Activated gamma-delta T cell treated with Interleukin-2 at 50 U/mL for 16 hours (primary cell): ENCODE results near the gene ZNF384.

ENCODE experiments used
- DNase-seq: peaks from one replicate; pipeline ENCODE4 v3.0.0-alpha.2; 2020

ZNF384 gene

DNA sequence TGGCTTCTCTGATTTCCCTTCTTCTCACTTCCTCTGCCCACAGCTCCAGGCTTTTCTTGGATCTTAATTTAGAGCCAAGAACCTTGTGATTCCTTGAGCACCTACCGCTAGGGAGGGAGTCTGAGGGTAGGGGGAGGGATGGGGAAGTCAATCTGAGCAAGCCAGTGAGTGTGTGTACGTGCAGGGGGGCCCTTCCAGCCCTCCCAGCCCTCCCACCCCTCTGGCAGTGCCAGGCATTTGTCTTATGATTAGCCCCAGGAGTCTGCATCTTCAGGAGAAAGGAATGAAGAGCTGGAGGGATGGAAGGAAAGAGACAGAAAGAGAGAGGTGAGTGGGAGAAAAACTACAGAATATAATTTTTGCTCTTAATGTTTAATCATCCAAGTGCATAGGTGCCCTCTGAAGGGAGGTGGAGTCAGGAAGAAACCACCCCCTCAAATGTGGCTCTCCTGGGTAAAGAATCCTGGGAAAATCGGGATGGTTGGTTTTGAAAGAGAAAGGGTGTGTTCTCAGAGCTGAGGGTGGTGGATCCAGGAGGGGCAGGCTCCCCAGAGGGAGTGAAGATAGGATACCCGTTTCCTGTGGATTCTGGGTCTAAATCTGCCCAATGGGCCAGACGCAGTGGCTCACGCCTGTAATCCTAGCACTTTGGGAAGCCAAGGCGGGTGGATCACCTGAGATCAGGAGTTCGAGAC is 9.3 kb upstream of the ZNF384 start:
- DNase-seq, result no peak

DNA sequence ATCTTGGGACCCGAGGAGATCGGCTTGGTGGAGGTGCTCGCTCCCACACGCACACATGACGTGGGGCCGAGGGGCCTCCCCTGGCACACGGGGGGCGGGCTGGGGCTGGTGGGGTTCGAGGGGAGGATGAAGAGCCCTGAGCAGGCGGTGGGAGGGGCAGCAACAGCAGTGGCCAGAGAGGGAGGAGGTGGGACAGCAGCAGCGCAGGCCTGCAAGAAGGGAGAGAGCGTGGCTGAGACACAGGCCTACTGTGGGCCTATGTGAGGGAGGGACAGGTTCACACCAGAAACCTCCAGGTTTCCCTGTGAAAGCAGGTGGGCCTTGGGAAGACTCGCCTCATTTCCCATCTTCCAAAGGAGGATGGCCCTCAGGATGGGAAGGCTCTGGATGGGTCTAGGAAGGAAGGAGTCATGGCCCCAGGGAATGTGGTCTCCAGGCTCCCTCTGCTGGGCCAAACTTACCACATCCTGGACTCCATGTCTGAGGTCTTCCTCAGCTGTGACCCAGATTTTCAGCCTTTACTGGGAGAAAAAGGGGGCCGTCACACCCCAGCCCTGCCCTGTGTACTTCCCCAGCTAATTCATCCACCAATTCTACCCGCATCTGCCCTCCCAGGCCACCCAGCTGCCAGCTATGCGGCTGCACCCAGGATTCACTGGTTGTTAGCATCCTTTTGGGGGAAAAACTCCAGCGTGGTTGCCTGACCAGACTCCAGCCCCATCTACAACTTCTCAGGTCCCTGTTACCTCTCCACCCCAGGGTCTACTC is 8.6 kb upstream of the ZNF384 start:
- DNase-seq, result no peak

DNA sequence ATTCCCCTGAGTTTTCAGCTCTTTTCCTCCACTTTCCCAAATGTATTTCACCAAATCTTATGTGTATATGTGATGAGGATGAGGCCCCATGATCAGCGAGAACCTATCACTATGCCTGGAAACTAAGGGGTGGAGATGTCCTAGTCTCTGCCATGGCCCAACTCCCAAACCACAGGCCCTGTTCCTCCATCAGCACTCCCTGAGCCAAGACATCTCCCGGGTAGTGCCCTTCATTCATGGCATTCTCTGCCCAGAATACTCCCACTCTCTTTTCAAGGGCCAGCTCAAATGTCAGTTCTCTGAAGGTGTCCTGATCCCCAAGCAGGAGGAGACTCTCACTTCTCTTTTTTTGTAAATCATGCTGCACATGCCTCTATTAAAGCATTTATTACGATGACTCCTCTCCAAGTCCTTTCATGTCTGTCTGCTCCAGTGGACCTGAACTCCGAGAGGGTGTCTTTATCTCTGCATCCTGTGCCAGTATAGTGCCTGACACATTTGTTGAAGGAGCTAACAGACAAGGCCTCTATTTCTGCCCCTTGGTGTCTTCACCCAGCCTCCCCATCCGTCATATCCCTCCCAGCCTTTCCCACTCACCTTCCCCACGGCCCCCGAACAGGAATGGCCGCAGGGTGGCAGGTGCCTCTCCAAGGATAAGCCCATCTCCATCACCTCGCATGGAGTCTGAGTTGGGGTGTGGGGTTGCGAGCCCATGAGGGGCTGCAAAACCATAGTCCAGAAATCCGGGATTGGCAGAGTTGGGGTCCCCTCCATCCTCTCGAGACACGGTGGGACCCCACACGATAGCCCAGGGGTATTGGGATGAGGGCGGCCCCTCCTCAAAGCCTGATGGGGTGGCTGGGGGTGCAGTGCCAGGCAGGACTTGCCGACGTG is 7.8 kb upstream of the ZNF384 start:
- no peak for DNase-seq

DNA sequence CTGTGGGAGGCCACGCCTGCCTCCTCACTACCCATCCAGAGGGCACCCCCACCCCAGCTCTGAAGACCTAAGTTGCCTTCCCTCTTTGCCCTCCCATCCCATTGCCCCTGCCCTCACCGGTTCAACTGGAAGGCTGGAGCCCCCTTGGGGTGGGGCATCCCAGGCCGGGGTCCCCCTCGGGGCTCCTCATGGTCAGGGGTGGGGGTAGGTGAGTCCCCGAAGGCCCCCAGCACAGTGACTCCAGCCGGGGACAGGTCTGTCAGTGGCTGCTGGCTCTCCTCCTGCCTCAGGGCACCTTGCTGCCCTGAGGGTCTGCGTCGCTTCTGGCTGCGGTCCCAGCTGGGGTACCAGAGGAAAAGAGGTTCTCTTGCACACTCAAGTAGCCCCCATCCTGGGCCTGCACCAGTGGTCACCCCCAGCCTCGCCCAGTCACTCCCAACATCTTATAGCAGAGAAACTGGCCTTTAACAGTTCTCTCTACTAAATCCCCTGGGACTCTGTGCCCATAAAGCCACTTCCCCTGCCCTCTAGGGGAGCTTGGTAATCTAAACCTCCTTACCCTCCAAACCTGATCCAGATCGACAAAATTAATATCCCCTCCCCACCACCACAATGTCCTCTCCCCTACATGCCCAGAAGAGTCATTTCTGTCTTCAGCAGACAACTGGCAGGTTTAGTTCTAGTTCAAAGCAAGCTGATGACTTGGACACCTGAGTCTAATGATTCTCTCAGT is 6.3 kb upstream of the ZNF384 start:
- DNase-seq, result no peak

DNA sequence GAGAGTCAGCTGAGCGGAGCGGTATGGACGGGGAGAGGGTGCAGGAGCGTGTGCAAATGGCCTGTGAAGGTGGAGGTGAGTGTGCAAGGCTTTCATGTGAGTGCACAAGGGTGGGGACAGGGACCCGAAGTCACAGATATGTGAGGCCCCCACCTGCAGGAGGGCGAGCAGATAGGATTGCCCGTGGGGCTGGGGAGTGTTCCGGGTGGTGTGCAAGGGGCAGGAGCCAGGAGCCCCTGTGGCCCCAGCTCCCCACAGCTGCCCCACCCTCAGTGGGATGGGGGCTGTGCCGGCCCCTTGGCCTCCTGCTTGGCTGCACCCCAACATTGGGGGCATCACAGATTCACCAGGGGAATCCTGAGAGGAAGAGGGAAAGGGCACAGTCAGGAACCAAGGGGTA is 5.5 kb upstream of the ZNF384 start:
- DNase-seq, result no peak

DNA sequence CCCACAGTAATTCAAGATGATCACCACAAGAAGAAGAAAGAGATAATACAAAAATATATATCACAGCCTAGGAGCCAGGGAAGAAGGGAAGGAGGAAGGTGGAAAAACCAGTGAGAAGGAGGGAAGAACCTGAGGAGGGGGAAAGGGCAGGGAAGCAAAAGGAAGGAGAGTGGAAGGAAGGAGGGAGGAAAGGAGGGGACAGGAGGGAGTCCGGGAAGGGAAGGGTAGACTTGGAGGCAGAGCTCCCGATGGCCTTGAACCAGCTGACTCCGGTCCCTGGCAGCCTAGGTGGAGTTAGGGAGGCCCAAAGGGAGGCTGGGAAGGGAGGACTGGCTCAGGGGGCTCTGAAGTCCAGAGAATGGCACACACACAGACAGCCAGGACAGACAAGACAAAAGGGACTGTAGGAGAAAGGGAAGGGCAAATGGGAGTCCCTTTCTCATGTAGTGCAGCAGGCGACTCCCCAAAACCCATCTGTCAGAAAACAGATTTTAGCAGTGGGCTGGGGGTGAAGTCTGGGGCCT is 4.7 kb upstream of the ZNF384 start:
- DNase-seq, result no peak

DNA sequence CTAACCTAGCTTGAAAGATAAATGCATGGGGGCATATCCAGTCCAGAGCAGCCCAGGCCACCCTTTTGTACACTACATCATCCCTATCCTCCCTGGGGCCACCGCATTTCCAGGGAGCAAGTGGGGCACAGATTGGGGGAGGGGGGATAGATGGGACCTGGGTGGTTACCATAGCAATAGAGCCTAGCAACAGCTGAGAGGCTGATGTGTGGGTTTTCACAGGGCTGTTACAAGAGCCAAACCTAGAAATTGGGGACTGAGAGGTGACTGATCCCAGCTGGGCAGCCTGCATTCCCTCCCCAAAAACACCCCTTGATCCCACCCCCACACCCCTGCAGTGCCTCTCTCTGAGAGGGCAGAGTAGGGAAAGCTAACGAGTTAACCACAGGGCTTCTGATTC is 3.7 kb upstream of the ZNF384 start:
- DNase-seq, result no peak

DNA sequence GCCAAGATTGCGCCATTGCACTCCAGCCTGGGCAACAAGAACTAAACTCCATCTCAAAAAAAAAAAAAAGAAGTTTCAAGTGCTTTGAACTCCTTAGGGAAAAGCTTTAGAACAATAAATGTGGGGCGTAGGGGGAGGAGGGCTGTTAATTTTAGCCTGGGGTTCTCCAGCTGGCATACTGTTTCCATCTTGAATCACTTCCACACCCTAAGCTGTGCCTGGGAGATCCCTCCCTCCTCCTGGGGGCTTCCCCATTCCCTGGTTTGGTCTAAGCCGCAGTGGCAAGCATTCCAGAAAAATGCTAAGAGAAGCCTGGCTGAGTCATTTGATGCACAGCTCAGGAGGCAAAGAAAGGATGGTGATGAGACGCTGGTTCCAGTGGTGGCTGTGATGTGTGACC is 2.3 kb upstream of the ZNF384 start:
- no peak for DNase-seq

DNA sequence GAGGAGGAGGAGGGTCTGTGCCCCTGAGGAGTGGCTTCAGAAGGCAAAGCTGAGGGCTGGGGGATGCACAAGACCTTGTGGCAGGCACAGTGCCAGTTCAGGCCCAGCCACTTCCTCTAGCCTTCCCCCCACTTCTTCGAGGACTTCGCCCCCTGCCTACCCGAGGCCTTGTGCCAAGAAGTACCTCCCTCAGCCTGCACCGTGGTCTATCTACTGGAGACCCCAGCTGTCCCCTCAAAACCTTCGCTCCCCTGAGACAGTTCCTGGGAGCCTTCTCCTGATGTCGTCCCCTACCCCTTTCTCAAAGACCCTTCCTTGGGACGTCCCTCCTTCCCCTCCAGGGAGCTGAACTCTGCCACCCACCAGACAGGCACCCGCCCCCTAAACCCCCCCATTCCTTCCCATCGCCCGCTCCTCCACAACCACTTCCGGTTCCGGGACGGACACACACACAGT is 604 bp downstream of the ZNF384 start:
- DNase-seq, result peak; percentile 44

DNA sequence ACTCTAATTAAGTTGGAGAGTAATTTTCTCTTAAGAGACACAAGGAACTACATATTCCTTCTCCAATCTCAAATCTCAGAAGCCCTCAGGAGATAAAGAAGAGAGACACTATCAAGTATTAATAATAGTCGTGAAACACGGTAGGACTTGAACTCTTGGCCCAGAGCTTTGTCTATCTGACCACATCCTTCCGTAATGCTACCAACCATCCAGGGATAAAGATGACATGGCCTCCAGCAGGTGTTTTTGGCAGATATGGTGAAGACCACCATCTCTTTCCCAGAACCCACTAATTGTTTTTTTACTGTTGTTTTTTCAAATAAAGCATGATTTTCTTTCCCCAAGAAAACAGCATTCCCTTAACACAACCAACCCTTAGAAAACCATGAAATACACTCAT is 3.4 kb downstream of the ZNF384 start:
- DNase-seq, result no peak

DNA sequence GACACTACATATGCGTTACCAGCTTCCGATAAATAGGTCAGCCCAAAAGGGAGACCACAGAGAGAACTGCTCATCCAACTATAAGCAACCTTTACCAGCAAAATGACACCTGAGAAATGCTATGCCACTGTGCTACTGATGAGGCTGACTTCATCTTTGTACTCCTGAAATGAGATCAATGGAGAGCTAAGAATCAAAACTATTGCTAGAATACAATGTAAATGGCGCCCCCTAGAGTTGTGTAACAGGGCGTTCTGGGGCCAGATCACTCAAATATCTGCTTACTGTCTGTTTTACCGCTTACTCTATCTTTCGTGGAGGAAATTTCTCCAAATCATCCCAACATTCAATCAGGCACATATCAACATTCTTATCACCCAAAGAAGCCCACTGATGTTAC is 4.6 kb downstream of the ZNF384 start:
- DNase-seq, result no peak

DNA sequence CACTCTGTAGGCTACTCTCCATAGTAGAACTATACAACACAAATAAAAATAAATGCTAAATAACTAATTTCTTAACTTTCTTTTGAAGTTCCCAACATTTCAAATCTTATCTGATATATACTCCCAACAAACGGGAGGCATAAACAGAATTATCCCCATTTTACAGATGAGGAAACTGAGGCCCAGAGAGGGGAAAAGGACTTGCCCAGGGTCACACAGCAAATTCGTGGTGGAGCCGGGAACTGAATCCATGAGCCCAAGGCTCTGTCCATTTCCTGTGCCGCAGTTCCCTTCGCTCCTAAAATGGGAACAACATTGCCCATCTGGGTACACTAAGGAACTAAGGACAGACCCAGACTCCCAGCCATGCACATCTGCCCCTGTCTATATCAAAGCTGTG is 12.2 kb downstream of the ZNF384 start:
- no peak for DNase-seq

DNA sequence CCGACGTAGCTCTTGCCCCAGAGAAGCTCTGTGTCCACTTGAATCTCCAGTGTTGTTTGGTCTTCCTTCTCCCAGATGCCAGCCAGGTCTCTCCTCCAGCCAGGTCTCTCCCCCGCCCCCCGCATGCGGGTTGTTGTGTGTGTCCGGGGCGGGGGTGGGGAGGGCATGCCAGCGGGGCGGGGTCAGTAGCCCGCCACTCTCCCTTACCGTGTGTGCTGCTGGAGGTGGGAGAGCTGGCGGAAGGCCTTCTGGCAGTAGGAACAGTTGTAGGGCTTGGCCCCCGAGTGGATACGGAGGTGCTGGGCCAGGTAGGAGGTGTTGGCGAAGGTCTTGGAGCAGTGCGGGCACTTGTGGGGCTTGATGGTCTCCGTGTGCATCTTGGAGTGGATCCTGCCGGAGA is 17.0 kb downstream of the ZNF384 start:
- no peak for DNase-seq

DNA sequence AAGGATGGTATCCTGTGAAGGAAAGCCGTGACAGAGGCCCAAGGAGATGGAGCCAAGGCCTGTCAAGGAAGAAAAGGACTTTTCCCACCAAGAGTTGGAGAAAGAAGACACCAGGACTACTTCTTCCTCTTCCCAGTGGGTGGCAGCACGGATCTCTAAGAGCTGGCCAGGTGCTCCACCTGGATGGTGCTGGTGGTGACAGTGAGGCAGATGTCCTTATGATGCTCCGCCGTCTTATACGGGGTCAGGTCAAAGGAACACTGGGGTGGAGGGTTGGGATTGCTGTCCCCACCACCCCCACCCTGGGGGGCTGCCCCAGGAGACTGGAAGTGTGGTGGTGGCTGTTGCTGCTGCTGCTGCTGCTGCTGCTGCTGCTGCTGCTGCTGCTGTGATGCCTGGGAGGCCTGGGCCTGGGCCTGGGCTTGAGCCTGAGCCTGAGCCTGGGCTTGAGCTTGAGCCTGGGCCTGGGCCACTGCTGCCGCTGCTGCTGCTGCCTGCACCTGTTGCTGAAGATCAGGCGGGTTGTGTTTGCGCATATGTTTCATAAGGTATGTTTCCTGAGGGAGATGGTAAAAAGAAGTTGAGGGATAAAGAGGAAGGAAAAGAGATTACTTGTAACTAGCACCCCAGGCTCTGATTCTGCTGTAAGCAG is 21.5 kb downstream of the ZNF384 start:
- no peak for DNase-seq

DNA sequence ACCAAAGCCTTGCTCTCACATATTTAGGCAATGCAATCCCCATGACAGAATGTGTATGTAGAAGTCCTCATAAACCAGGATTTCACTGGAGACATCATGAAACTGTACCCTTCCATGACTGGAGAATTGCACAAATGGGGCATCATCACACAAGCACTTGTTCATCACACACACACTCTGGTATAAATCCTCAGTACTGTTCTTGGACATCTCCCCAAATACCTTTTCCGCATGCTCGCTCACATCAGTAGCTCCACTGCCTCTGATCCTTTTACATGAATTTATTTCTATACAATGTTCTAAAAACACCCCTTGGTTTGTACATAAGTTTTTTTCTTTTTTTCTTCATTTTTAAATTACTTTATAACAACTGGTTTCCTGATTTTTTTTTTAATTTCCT is 23.0 kb downstream of the ZNF384 start:
- DNase-seq, result no peak

DNA sequence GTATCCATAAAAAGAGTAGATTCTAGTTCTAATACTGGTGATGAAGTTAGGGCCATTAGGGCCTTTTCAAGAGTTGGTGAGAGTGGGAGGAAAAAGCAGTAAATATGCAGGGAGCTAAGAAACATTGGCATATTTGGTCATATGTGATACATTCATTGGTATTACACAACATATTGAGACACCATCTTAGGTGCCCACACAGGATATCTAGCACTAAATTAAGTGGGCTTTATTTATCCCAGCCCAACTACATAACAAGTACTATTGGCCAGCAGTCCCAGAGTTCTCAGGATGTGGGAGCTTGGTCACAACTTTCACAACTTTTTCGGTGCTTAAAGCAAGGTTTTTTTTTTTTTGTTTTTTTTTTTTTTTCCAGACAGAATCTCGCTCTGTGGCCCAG is 24.3 kb downstream of the ZNF384 start:
- no peak for DNase-seq

DNA sequence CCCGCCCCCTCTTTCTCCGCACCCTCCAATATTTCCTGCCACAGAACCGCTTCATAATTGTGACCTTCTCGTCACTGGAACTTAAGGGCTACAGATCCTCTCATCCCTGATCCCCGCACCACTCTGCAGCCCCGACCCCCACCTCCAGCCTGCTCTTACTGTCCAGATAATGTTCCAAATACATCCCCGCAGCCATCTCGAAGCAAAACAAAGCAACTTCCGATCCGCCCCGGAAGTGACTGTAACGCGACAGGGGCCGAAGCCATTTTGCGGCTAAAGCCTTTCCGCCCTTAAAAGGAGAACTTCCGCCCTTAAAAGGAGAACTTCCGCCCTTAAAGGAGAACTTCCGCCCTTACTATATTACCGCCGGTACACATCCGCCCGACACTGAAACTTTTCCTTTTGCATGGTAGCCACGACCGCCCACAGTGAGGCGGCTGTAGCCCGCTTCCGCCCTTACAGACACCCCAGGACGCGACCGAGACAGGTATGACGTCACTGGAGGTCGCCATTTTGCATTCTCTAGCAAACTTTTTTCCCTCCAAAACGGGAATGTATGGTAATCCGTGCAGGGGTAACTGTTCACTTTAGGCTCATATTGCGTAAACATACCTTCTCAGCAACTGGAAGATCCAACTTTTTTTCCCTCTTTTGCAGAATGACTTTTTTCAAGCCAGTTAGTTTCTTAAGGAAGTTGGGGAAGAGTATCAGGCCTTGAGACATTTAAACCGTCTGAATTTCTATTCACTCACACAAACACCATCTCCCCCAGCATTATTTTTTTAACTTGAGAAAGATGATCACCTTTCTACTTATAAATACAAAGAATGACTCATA is 26.1 kb downstream of the ZNF384 start, which contains the start of gene ING4:
ING4 (minus strand) TSS at position 214 of the 837 bp plus-strand sequence; CDS start at position 196, 18 bp downstream.
- DNase-seq, result peak; percentile 95

DNA sequence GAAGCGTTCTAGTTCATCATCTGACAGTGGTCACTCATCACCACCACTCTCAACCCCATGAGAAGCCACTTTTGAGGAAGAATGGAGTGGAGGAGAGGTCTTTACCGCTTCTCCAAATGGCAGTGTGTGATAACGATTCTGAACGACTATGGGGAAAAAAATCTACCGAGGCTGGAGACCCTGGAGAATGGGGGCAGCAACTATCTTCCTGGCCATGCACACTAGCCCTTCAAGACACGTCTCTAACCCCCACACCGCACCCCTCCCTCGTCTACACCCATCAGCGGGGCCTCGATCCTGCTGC is 26.6 kb downstream of the ZNF384 start:
- no peak for DNase-seq

DNA sequence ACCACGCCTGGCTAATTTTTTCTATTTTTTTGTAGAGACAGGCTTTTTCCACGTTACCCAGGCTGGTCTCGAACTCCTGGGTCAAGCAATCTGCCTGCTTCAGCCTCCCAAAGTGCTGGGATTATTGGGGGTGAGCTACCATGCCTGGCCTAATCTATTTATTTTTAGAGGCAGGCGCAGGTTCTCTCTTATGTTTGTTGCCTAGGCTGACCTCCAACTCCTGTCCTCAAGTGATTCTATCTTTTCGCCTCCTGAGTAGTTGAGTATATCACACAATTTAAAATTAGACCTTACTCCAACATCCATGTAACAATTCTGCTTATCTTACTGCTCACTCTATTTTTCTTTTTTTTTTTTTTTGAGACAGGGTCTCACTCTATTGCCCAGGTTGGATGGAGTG is 35.2 kb downstream of the ZNF384 start:
- DNase-seq, result no peak

DNA sequence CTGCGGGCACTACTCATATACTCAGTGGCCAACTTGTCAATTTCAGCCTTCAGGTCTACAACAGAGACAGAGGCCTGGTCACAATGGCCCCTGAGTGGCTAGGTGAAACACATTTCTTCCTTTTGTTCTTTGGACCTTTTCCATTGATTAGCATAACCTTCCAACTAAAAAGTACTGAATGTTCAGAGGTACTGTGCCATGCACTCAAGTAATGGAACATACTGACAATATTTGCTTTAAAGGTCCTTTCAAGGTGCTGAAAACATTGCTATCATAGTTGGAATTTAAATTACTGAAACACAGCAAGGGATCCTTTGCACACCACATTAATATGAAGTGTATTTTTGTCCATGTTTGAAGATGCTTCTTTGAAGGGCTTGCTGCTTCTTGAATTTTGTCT is 35.8 kb downstream of the ZNF384 start:
- no peak for DNase-seq

DNA sequence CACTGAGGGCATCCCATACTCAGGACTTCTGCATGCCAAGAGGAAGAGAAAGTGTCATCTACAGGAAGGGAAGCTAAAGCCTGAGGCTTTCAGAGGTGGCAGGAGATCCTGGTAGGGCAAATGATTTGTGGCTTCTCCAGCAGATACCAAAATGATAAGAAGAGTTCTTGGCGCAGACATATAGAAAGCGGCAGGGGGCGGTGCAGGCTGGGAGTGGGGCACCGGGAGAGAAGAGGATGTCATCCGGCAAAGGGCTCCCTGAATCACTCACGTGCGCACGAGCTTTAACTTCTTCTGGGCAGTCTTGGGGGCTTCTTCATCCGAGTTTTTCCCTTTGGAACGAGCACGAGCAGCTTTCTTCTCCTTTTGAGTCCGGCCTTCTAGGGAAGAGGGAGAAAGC is 36.8 kb downstream of the ZNF384 start:
- no peak for DNase-seq
